HCT116 (cell line): ENCODE results near the gene OXGR1.

Source experiments
- CTCF ChIP-seq, 3 experiments: fragments of 200-600 bp in 1 of 3; sonication (generic) in 1 of 3; IDR thresholded peaks in 2 of 3; conservative IDR thresholded peaks in 1 of 3; 2 replicates each; pipeline ENCODE4 v1.5.1; 2012 to 2017; ENCODE audit warnings: low read depth in 2 of 3, low read length in 2 of 3, antibody characterized with exemption in 1 of 3, borderline replicate concordance in 1 of 3, control low read depth in 1 of 3, mild to moderate bottlenecking in 1 of 3, mixed read lengths in 1 of 3, mixed run types in 1 of 3, moderate library complexity in 1 of 3; ENCODE audit not compliant: insufficient read depth in 1 of 3
- EGR1 ChIP-seq: IDR thresholded peaks from 2 replicates; pipeline ENCODE4 v1.6.1; 2012; ENCODE audit warnings: low read depth
- ZBTB33 ChIP-seq: IDR thresholded peaks from 2 replicates; pipeline ENCODE4 v1.6.1; 2011; ENCODE audit warnings: mild to moderate bottlenecking, low read length, moderate library complexity; ENCODE audit not compliant: insufficient replicate concordance; ENCODE audit errors: extremely low read depth

- TF ChIP-seq CTCF (IDR thresholded peaks at IDR 0.05 in 2 of 3, conservative IDR thresholded peaks at IDR 0.05 in 1 of 3; ENCODE audit: borderline replicate concordance in 1 of 3, insufficient read depth in 1 of 3, low read depth in 2 of 3, low read length in 2 of 3) (peak; percentile 45 to 92 (median 69); a peak in 5 of 6 replicates), EGR1 (no peak), ZBTB33 (no peak)
Measured at GRCh38 chr13:97028441-97029299, 34.4 kb upstream of the OXGR1 start.
